SJSA1 (cell line): Measurements from ENCODE around the gene NSG1. TPM values are rescaled to one million over a fixed set of nuclear protein-coding genes. Genes with fewer than 3 reads are reported as not detected.

Experiments
- DNase-seq, 2 experiments: peaks; one replicate each; pipeline ENCODE4 v3.0.0-alpha.2; 2015 to 2020; ENCODE audit warnings: low spot score in 2 of 2, low read depth in 1 of 2
- H3K27ac ChIP-seq: fragments of 250-450 bp; sonication (Bioruptor Pico); 2 replicates; pipeline ENCODE4 v1.5.1; 2020; ENCODE audit warnings: mild to moderate bottlenecking, moderate library complexity
- H3K27me3 ChIP-seq: fragments of 250-450 bp; sonication (Bioruptor Pico); replicated peaks from 2 replicates; pipeline ENCODE4 v1.5.1; 2020; ENCODE audit warnings: mild to moderate bottlenecking, moderate library complexity
- H3K36me3 ChIP-seq: fragments of 250-450 bp; sonication (Bioruptor Pico); 2 replicates; pipeline ENCODE4 v1.5.1; 2020; ENCODE audit warnings: mild to moderate bottlenecking
- H3K4me1 ChIP-seq: fragments of 250-450 bp; sonication (Bioruptor Pico); replicated peaks from 2 replicates; pipeline ENCODE4 v1.6.1; 2021; ENCODE audit warnings: mild to moderate bottlenecking
- H3K4me3 ChIP-seq: fragments of 250-450 bp; sonication (Bioruptor Pico); 2 replicates; pipeline ENCODE4 v1.5.1; 2020; ENCODE audit warnings: mild to moderate bottlenecking
- H3K9me3 ChIP-seq: fragments of 250-450 bp; sonication (Bioruptor Pico); replicated peaks from 2 replicates; pipeline ENCODE4 v1.5.1; 2020; ENCODE audit warnings: mild to moderate bottlenecking
- total RNA-seq: library from RNA; depleted of rRNA; stranded (reverse); fragments of >200 nt; shearing (Covaris generic); gene quantifications from 2 replicates; pipeline ENCODE4 v1.2.3, GENCODE V29; 2014

Gene NSG1
- total RNA-seq, 1 experiment from 2014 or later: not detected

GRCh38 chr4:4432341-4433125 lies 45.6 kb downstream of the NSG1 start:
- H3K27me3 ChIP-seq: no peaks in the 10 kb centered on the region
- no peak overlapping the region for H3K27ac ChIP-seq
- H3K4me1 ChIP-seq: peaks cover 8% of the 10 kb centered on the region; the same call in 1 of the 2 replicates
- H3K9me3 ChIP-seq: no peaks in the 10 kb centered on the region
- peaks cover 17% of the 10 kb centered on the region for H3K36me3 ChIP-seq
- DNase-seq: no peak
- H3K4me3 ChIP-seq: no peak overlapping the region

GRCh38 chr4:4433941-4434340 lies 47.0 kb downstream of the NSG1 start:
- H3K27me3 ChIP-seq: no peaks in the 10 kb centered on the region
- no peak overlapping the region for H3K4me3 ChIP-seq
- peaks cover 8% of the 10 kb centered on the region; the same call in 1 of the 2 replicates for H3K4me1 ChIP-seq
- H3K27ac ChIP-seq: no peak overlapping the region
- no peaks in the 10 kb centered on the region for H3K9me3 ChIP-seq
- peaks cover 17% of the 10 kb centered on the region for H3K36me3 ChIP-seq
- DNase-seq: no peak

- no peaks in the 10 kb centered on the region for H3K9me3 ChIP-seq
- no peaks in the 10 kb centered on the region for H3K4me1 ChIP-seq
- H3K4me3 ChIP-seq: no peak overlapping the region
- DNase-seq: no peak
- no peak overlapping the region for H3K27ac ChIP-seq
- peaks cover 17% of the 10 kb centered on the region for H3K36me3 ChIP-seq
- no peaks in the 10 kb centered on the region for H3K27me3 ChIP-seq
Observed at GRCh38 chr4:4436244-4436823, 49.4 kb downstream of the NSG1 start.

- H3K9me3 ChIP-seq: no peaks in the 10 kb centered on the region
- no peak for DNase-seq
- no peak overlapping the region for H3K4me3 ChIP-seq
- H3K36me3 ChIP-seq: peaks cover 17% of the 10 kb centered on the region
- no peaks in the 10 kb centered on the region for H3K27me3 ChIP-seq
- H3K27ac ChIP-seq: no peak overlapping the region
- no peaks in the 10 kb centered on the region for H3K4me1 ChIP-seq
Observed at GRCh38 chr4:4437798-4438470, 51.0 kb downstream of the NSG1 start.

- peaks cover 8% of the 10 kb centered on the region for H3K4me1 ChIP-seq
- H3K36me3 ChIP-seq: peaks cover 17% of the 10 kb centered on the region
- no peaks in the 10 kb centered on the region for H3K27me3 ChIP-seq
- no peak overlapping the region for H3K4me3 ChIP-seq
- no peak overlapping the region for H3K27ac ChIP-seq
- H3K9me3 ChIP-seq: no peaks in the 10 kb centered on the region
- DNase-seq: no peak
Observed at GRCh38 chr4:4438891-4439290, 52.0 kb downstream of the NSG1 start.

- DNase-seq: no peak
- Histone ChIP-seq H3K36me3 (peaks cover 21% of the 10 kb centered on the region), H3K27me3 (no peaks in the 10 kb centered on the region), H3K4me3 (no peak overlapping the region), H3K27ac (no peak overlapping the region), H3K9me3 (no peaks in the 10 kb centered on the region), H3K4me1 (peaks cover 17% of the 10 kb centered on the region)
Observed at GRCh38 chr4:4439782-4440181, 52.9 kb downstream of the NSG1 start.

GRCh38 chr4:4440333-4441061 lies 53.6 kb downstream of the NSG1 start:
- no peak for DNase-seq
- H3K27ac ChIP-seq: no peak overlapping the region
- H3K27me3 ChIP-seq: no peaks in the 10 kb centered on the region

GRCh38 chr4:4443821-4444220 lies 56.9 kb downstream of the NSG1 start:
- H3K27me3 ChIP-seq: no peaks in the 10 kb centered on the region
- peak in 1 of 2 experiments; percentile 40 for DNase-seq
- peak overlapping the region; percentile 2; the same call in 1 of the 2 replicates for H3K27ac ChIP-seq

More at GRCh38 chr4:4440333-4441061, 53.6 kb downstream of the NSG1 start:
- Histone ChIP-seq H3K9me3 (no peaks in the 10 kb centered on the region), H3K4me3 (no peak overlapping the region), H3K36me3 (peaks cover 19% of the 10 kb centered on the region), H3K4me1 (peaks cover 17% of the 10 kb centered on the region)

GRCh38 chr4:4446434-4446833 lies 59.5 kb downstream of the NSG1 start:
- no peaks in the 10 kb centered on the region for H3K27me3 ChIP-seq
- no peaks in the 10 kb centered on the region for H3K9me3 ChIP-seq
- peak in 1 of 2 experiments; percentile 35 for DNase-seq
- H3K4me3 ChIP-seq: no peak overlapping the region
- H3K4me1 ChIP-seq: peaks cover 28% of the 10 kb centered on the region
- H3K36me3 ChIP-seq: 0 out of 2 replicates have a peak, but pooled peaks cover 4% of the 10 kb centered on the region
- H3K27ac ChIP-seq: no peak overlapping the region

More at GRCh38 chr4:4443821-4444220, 56.9 kb downstream of the NSG1 start:
- Histone ChIP-seq H3K4me3 (no peak overlapping the region), H3K9me3 (no peaks in the 10 kb centered on the region), H3K36me3 (0 out of 2 replicates have a peak, but pooled peaks cover 4% of the 10 kb centered on the region), H3K4me1 (peaks cover 28% of the 10 kb centered on the region)

GRCh38 chr4:4455210-4455865 lies 68.4 kb downstream of the NSG1 start:
- H3K4me1 ChIP-seq: peaks cover 22% of the 10 kb centered on the region
- no peak overlapping the region for H3K27ac ChIP-seq
- no peaks in the 10 kb centered on the region for H3K27me3 ChIP-seq
- no peak overlapping the region for H3K4me3 ChIP-seq
- DNase-seq: no peak
- no peaks in the 10 kb centered on the region for H3K9me3 ChIP-seq
- peaks cover 45% of the 10 kb centered on the region for H3K36me3 ChIP-seq

GRCh38 chr4:4456351-4456750 lies 69.4 kb downstream of the NSG1 start:
- Histone ChIP-seq H3K4me3 (no peak overlapping the region), H3K27ac (no peak overlapping the region), H3K9me3 (no peaks in the 10 kb centered on the region), H3K27me3 (no peaks in the 10 kb centered on the region), H3K36me3 (peaks cover 45% of the 10 kb centered on the region), H3K4me1 (peaks cover 22% of the 10 kb centered on the region)
- no peak for DNase-seq

GRCh38 chr4:4456816-4457578 lies 70.1 kb downstream of the NSG1 start:
- H3K27me3 ChIP-seq: no peaks in the 10 kb centered on the region
- peaks cover 45% of the 10 kb centered on the region for H3K36me3 ChIP-seq
- H3K4me1 ChIP-seq: peaks cover 22% of the 10 kb centered on the region
- no peak overlapping the region for H3K4me3 ChIP-seq
- H3K9me3 ChIP-seq: no peaks in the 10 kb centered on the region
- DNase-seq: no peak
- H3K27ac ChIP-seq: peak overlapping the region; percentile 21; the same call in 1 of the 2 replicates
